22Rv1 (cell line): ENCODE results near the gene ZYX.

Experiments
- CTCF ChIP-seq: fragments of 450-650 bp; IDR thresholded peaks from 2 replicates; pipeline ENCODE4 v1.5.1; 2017; ENCODE audit warnings: mild to moderate bottlenecking
- ZFX ChIP-seq: fragments of 450-650 bp; IDR thresholded peaks from 2 replicates; pipeline ENCODE4 v1.6.1; 2017; ENCODE audit warnings: antibody characterized with exemption, borderline replicate concordance

DNA sequence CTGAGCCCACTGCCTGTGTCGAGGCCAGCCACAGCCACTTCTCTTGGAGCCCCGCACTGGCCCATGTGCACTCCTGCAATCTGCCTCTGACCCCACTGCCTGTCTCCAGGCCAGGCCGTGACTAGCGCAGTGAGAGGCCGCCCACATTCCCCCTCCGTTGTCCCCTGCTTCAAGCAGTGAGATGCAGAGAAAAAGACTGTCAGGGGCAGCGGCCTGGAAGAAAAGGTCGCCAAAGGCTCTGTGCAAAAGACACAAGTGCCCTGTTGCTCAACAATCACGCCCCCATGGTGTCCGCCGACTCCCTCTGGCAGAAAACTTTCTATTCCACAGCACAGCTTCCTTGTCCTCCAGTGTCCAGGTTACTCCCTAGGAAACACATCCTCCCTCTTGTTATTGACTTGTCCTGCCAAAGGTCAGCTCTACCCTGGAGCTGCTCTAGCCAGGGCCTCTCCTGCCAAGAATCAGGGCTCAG lies 28.6 kb upstream of the ZYX start:
- TF ChIP-seq ZFX (no peak), CTCF (no peak)
